H1 (cell line): ENCODE measurements around the gene ADGRG7. TPM values are rescaled to one million over a fixed set of nuclear protein-coding genes. Genes with fewer than 3 reads are reported as not detected.

Experiments used
- EZH2 ChIP-seq: fragments of 200-600 bp; sonication (generic); IDR thresholded peaks from 2 replicates; pipeline ENCODE4 v1.7.1; 2012; ENCODE audit warnings: low read depth, mild to moderate bottlenecking, moderate library complexity, low read length, inconsistent platforms; ENCODE audit not compliant: severe bottlenecking
- JUND ChIP-seq: IDR thresholded peaks from 2 replicates; pipeline ENCODE4 v1.6.1; 2011; ENCODE audit warnings: mild to moderate bottlenecking, improper control_type of control experiment, low read length
- SIX5 ChIP-seq: IDR thresholded peaks from 2 replicates; pipeline ENCODE4 v1.6.1; 2011; ENCODE audit warnings: mild to moderate bottlenecking, low read depth, low read length
- SP2 ChIP-seq: IDR thresholded peaks from 2 replicates; pipeline ENCODE4 v1.6.1; 2012; ENCODE audit warnings: mild to moderate bottlenecking, low read length, inconsistent platforms
- polyA plus RNA-seq, 7 experiments: library from polyadenylated mRNA; depleted of rRNA in 3 of 7; stranded (reverse) in 5 of 7; unstranded in 2 of 7; fragments of >200 nt in 5 of 7; fragments of 200-250 nt in 2 of 7; gene quantifications; 1 replicate in 5 of 7; 2 replicates in 1 of 7; 4 replicates in 1 of 7; pipeline versions ENCODE4 v1.2.1 to v1.2.3, GENCODE V29; 2011 to 2013; ENCODE audit warnings: missing spikeins in 2 of 7, mixed read lengths in 2 of 7
- total RNA-seq: library from RNA; stranded (reverse); fragmentation: NEBNext Ultra II Directional; extraction: Animal tissue kit (Norgen Biotek cat#: 25700); gene quantifications from 2 replicates; pipeline ENCODE4 v1.2.1, GENCODE V29; 2021
- TF ChIP-seq, protein P1 (sequence below): fragments of 300-600 bp; sonication (generic); IDR thresholded peaks from 2 replicates; pipeline ENCODE4 v1.7.1; 2012; ENCODE audit warnings: low read length, moderate library complexity, mild to moderate bottlenecking, inconsistent platforms; ENCODE audit not compliant: insufficient replicate concordance

Gene ADGRG7
- total and polyA plus RNA-seq, 2 of the 8 experiments (the other 6 are each of a cell fraction or from before 2014, with no cell fraction given), result not detected

- TF ChIP-seq, protein P1, sequence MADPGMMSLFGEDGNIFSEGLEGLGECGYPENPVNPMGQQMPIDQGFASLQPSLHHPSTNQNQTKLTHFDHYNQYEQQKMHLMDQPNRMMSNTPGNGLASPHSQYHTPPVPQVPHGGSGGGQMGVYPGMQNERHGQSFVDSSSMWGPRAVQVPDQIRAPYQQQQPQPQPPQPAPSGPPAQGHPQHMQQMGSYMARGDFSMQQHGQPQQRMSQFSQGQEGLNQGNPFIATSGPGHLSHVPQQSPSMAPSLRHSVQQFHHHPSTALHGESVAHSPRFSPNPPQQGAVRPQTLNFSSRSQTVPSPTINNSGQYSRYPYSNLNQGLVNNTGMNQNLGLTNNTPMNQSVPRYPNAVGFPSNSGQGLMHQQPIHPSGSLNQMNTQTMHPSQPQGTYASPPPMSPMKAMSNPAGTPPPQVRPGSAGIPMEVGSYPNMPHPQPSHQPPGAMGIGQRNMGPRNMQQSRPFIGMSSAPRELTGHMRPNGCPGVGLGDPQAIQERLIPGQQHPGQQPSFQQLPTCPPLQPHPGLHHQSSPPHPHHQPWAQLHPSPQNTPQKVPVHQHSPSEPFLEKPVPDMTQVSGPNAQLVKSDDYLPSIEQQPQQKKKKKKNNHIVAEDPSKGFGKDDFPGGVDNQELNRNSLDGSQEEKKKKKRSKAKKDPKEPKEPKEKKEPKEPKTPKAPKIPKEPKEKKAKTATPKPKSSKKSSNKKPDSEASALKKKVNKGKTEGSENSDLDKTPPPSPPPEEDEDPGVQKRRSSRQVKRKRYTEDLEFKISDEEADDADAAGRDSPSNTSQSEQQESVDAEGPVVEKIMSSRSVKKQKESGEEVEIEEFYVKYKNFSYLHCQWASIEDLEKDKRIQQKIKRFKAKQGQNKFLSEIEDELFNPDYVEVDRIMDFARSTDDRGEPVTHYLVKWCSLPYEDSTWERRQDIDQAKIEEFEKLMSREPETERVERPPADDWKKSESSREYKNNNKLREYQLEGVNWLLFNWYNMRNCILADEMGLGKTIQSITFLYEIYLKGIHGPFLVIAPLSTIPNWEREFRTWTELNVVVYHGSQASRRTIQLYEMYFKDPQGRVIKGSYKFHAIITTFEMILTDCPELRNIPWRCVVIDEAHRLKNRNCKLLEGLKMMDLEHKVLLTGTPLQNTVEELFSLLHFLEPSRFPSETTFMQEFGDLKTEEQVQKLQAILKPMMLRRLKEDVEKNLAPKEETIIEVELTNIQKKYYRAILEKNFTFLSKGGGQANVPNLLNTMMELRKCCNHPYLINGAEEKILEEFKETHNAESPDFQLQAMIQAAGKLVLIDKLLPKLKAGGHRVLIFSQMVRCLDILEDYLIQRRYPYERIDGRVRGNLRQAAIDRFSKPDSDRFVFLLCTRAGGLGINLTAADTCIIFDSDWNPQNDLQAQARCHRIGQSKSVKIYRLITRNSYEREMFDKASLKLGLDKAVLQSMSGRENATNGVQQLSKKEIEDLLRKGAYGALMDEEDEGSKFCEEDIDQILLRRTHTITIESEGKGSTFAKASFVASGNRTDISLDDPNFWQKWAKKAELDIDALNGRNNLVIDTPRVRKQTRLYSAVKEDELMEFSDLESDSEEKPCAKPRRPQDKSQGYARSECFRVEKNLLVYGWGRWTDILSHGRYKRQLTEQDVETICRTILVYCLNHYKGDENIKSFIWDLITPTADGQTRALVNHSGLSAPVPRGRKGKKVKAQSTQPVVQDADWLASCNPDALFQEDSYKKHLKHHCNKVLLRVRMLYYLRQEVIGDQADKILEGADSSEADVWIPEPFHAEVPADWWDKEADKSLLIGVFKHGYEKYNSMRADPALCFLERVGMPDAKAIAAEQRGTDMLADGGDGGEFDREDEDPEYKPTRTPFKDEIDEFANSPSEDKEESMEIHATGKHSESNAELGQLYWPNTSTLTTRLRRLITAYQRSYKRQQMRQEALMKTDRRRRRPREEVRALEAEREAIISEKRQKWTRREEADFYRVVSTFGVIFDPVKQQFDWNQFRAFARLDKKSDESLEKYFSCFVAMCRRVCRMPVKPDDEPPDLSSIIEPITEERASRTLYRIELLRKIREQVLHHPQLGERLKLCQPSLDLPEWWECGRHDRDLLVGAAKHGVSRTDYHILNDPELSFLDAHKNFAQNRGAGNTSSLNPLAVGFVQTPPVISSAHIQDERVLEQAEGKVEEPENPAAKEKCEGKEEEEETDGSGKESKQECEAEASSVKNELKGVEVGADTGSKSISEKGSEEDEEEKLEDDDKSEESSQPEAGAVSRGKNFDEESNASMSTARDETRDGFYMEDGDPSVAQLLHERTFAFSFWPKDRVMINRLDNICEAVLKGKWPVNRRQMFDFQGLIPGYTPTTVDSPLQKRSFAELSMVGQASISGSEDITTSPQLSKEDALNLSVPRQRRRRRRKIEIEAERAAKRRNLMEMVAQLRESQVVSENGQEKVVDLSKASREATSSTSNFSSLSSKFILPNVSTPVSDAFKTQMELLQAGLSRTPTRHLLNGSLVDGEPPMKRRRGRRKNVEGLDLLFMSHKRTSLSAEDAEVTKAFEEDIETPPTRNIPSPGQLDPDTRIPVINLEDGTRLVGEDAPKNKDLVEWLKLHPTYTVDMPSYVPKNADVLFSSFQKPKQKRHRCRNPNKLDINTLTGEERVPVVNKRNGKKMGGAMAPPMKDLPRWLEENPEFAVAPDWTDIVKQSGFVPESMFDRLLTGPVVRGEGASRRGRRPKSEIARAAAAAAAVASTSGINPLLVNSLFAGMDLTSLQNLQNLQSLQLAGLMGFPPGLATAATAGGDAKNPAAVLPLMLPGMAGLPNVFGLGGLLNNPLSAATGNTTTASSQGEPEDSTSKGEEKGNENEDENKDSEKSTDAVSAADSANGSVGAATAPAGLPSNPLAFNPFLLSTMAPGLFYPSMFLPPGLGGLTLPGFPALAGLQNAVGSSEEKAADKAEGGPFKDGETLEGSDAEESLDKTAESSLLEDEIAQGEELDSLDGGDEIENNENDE, result no peak
- TF ChIP-seq SIX5, result no peak
- no peak for TF ChIP-seq SP2
- no peak for TF ChIP-seq JUND
- TF ChIP-seq EZH2, result no peak
- TF ChIP-seq, all 59 proteins: peak for 0
These were observed 47.5 kb downstream of the ADGRG7 start (continued) for GRCh38 chr3:100656945-100657344.
